ENCODE results near the gene SAMD3. TPM values are rescaled to one million over a fixed set of nuclear protein-coding genes. Genes with fewer than 3 reads are reported as not detected.
"Not testable (repeated sequence)": the region's sequence is repeated elsewhere in the genome, so short reads cannot be mapped to it uniquely, and the experiment has no call there.

SAMD3 gene
- total RNA-seq, 1 experiment from 2014 or later: not detected

- H3K4me3 ChIP-seq: no peak overlapping the region
- H3K27ac ChIP-seq: no peak overlapping the region
- H3K36me3 ChIP-seq: no peaks in the 10 kb centered on the region; the same call in 1 of the 2 replicates
- DNase-seq: no peak
- H3K27me3 ChIP-seq: no peaks in the 10 kb centered on the region
- H3K9me3 ChIP-seq (replicated peaks): no peaks in the 10 kb centered on the region
- no peaks in the 10 kb centered on the region for H3K4me1 ChIP-seq
Measured at GRCh38 chr6:130140084-130140483, 82.7 kb downstream of the SAMD3 start.

GRCh38 chr6:130138909-130139242, 83.9 kb downstream of the SAMD3 start:
- H3K27ac ChIP-seq: no peak overlapping the region
- H3K9me3 ChIP-seq (replicated peaks): no peaks in the 10 kb centered on the region
- H3K4me3 ChIP-seq: no peak overlapping the region
- H3K36me3 ChIP-seq: no peaks in the 10 kb centered on the region; the same call in 1 of the 2 replicates
- DNase-seq: no peak
- H3K4me1 ChIP-seq: no peaks in the 10 kb centered on the region
- no peaks in the 10 kb centered on the region for H3K27me3 ChIP-seq

- Histone ChIP-seq H3K4me1 (no peaks in the 10 kb centered on the region), H3K4me3 (no peak overlapping the region), H3K27ac (no peak overlapping the region), H3K36me3 (no peaks in the 10 kb centered on the region; the same call in 1 of the 2 replicates), H3K9me3 (replicated peaks) (no peaks in the 10 kb centered on the region), H3K27me3 (no peaks in the 10 kb centered on the region)
- no peak for DNase-seq
Measured at GRCh38 chr6:130138116-130138908, 84.4 kb downstream of the SAMD3 start.

- DNase-seq: no peak
- Histone ChIP-seq H3K27me3 (no peaks in the 10 kb centered on the region), H3K4me1 (no peaks in the 10 kb centered on the region), H3K27ac (no peak overlapping the region), H3K36me3 (no peaks in the 10 kb centered on the region; the same call in 1 of the 2 replicates), H3K4me3 (no peak overlapping the region), H3K9me3 (replicated peaks) (no peaks in the 10 kb centered on the region)
Measured at GRCh38 chr6:130136798-130137197, 86.0 kb downstream of the SAMD3 start.

- DNase-seq: no peak
- Histone ChIP-seq H3K36me3 (no peaks in the 10 kb centered on the region), H3K4me1 (no peaks in the 10 kb centered on the region), H3K27ac (no peak overlapping the region), H3K4me3 (no peak overlapping the region), H3K9me3 (replicated peaks) (no peaks in the 10 kb centered on the region), H3K27me3 (no peaks in the 10 kb centered on the region)
Measured at GRCh38 chr6:130134582-130134981, 88.2 kb downstream of the SAMD3 start.

GRCh38 chr6:130132286-130132701, 90.5 kb downstream of the SAMD3 start:
- H3K27ac ChIP-seq: no peak overlapping the region

GRCh38 chr6:130129762-130130246, 92.9 kb downstream of the SAMD3 start:
- Histone ChIP-seq H3K27me3 (no peaks in the 10 kb centered on the region), H3K9me3 (replicated peaks) (no peaks in the 10 kb centered on the region), H3K27ac (no peak overlapping the region), H3K36me3 (no peaks in the 10 kb centered on the region), H3K4me1 (no peaks in the 10 kb centered on the region), H3K4me3 (no peak overlapping the region)
- no peak for DNase-seq

More at GRCh38 chr6:130132286-130132701, 90.5 kb downstream of the SAMD3 start:
- H3K4me1 ChIP-seq: no peaks in the 10 kb centered on the region
- H3K4me3 ChIP-seq: no peak overlapping the region
- no peaks in the 10 kb centered on the region for H3K9me3 ChIP-seq (replicated peaks)
- H3K36me3 ChIP-seq: no peaks in the 10 kb centered on the region
- no peak for DNase-seq
- no peaks in the 10 kb centered on the region for H3K27me3 ChIP-seq

- H3K27me3 ChIP-seq: no peaks in the 10 kb centered on the region
- no peak overlapping the region for H3K4me3 ChIP-seq
- H3K4me1 ChIP-seq: no peaks in the 10 kb centered on the region
- H3K36me3 ChIP-seq: no peaks in the 10 kb centered on the region
- H3K9me3 ChIP-seq (replicated peaks): no peaks in the 10 kb centered on the region
- DNase-seq: no peak
- no peak overlapping the region for H3K27ac ChIP-seq
Measured at GRCh38 chr6:130128326-130128725, 94.4 kb downstream of the SAMD3 start.

GRCh38 chr6:130127195-130127594, 95.6 kb downstream of the SAMD3 start:
- Histone ChIP-seq H3K4me1 (no peaks in the 10 kb centered on the region), H3K27ac (no peak overlapping the region), H3K27me3 (no peaks in the 10 kb centered on the region), H3K9me3 (replicated peaks) (no peaks in the 10 kb centered on the region), H3K36me3 (no peaks in the 10 kb centered on the region), H3K4me3 (no peak overlapping the region)
- DNase-seq: no peak

GRCh38 chr6:130122243-130122642, 100.5 kb downstream of the SAMD3 start:
- no peak overlapping the region for H3K4me3 ChIP-seq
- peak in 1 of 2 experiments; percentile 5 for DNase-seq
- no peaks in the 10 kb centered on the region for H3K36me3 ChIP-seq
- no peaks in the 10 kb centered on the region for H3K27me3 ChIP-seq
- no peaks in the 10 kb centered on the region for H3K9me3 ChIP-seq (replicated peaks)
- H3K4me1 ChIP-seq: no peaks in the 10 kb centered on the region
- no peak overlapping the region for H3K27ac ChIP-seq

- Histone ChIP-seq H3K27ac (no peak overlapping the region), H3K27me3 (no peaks in the 10 kb centered on the region), H3K4me3 (no peak overlapping the region), H3K9me3 (replicated peaks) (no peaks in the 10 kb centered on the region), H3K4me1 (no peaks in the 10 kb centered on the region), H3K36me3 (no peaks in the 10 kb centered on the region)
- no peak for DNase-seq
Measured at GRCh38 chr6:130120731-130121130, 102.0 kb downstream of the SAMD3 start.

GRCh38 chr6:130119211-130119610, 103.5 kb downstream of the SAMD3 start:
- Histone ChIP-seq H3K27ac (no peak overlapping the region), H3K4me3 (no peak overlapping the region), H3K36me3 (no peaks in the 10 kb centered on the region), H3K4me1 (no peaks in the 10 kb centered on the region), H3K9me3 (replicated peaks) (no peaks in the 10 kb centered on the region), H3K27me3 (no peaks in the 10 kb centered on the region)
- no peak for DNase-seq

- H3K27me3 ChIP-seq: no peaks in the 10 kb centered on the region
- no peak overlapping the region for H3K27ac ChIP-seq
- DNase-seq: no peak
- no peaks in the 10 kb centered on the region for H3K36me3 ChIP-seq
- H3K4me1 ChIP-seq: no peaks in the 10 kb centered on the region
- H3K9me3 ChIP-seq (replicated peaks): no peaks in the 10 kb centered on the region
- H3K4me3 ChIP-seq: no peak overlapping the region
Measured at GRCh38 chr6:130118236-130118635, 104.5 kb downstream of the SAMD3 start.

GRCh38 chr6:130117187-130117701, 105.5 kb downstream of the SAMD3 start:
- not testable (repeated sequence) for H3K9me3 ChIP-seq (replicated peaks); H3K27me3 ChIP-seq; H3K4me3 ChIP-seq; H3K27ac ChIP-seq; DNase-seq; H3K4me1 ChIP-seq; H3K36me3 ChIP-seq

GRCh38 chr6:130116273-130116672, 106.5 kb downstream of the SAMD3 start:
- H3K27me3 ChIP-seq: no peaks in the 10 kb centered on the region
- DNase-seq: no peak
- no peaks in the 10 kb centered on the region for H3K36me3 ChIP-seq
- no peaks in the 10 kb centered on the region for H3K4me1 ChIP-seq
- no peak overlapping the region for H3K27ac ChIP-seq
- H3K4me3 ChIP-seq: no peak overlapping the region
- no peaks in the 10 kb centered on the region for H3K9me3 ChIP-seq (replicated peaks)

- no peak for DNase-seq
- no peaks in the 10 kb centered on the region for H3K36me3 ChIP-seq
- H3K9me3 ChIP-seq (replicated peaks): no peaks in the 10 kb centered on the region
- no peak overlapping the region for H3K27ac ChIP-seq
- no peak overlapping the region for H3K4me3 ChIP-seq
- no peaks in the 10 kb centered on the region for H3K27me3 ChIP-seq
- H3K4me1 ChIP-seq: no peaks in the 10 kb centered on the region
Measured at GRCh38 chr6:130115036-130115435, 107.7 kb downstream of the SAMD3 start.

Measured in SJCRH30 (cell line).